Measurements from ENCODE around the gene USP36.

The USP36 gene

GRCh38 chr17:78774453-78774852, 66.2 kb downstream of the USP36 start:
- H4K20me1 ChIP-seq (ENCODE audit: low read depth, low read length), result no peaks in the 10 kb centered on the region; the same call in 1 of the 2 replicates
- H3K9ac ChIP-seq (ENCODE audit: low read length), result peak overlapping the region; percentile 26; the same call in 1 of the 2 replicates
- no peaks in the 10 kb centered on the region for H3K27me3 ChIP-seq (ENCODE audit: low read length)
- H3K79me2 ChIP-seq (ENCODE audit: insufficient read depth, low read length), result peaks cover 35% of the 10 kb centered on the region; the same call in 1 of the 2 replicates
- no peak overlapping the region for H2AFZ ChIP-seq (ENCODE audit: low read depth, low read length, severe bottlenecking)
- no peak overlapping the region for H3K27ac ChIP-seq (ENCODE audit: low read depth, low read length)
- no peak for TF ChIP-seq CTCF (IDR thresholded peaks at IDR 0.05; ENCODE audit: insufficient read depth, low read length, poor library complexity, severe bottlenecking)
- no peaks in the 10 kb centered on the region for H3K9me2 ChIP-seq (replicated peaks; ENCODE audit: insufficient read depth, low read length)
- H3K36me3 ChIP-seq (ENCODE audit: low read length), result no peaks in the 10 kb centered on the region
- peak overlapping the region; percentile 72 for H3K4me2 ChIP-seq (ENCODE audit: low read depth, low read length, poor library complexity, severe bottlenecking)
- peaks cover 6% of the 10 kb centered on the region for H3F3A ChIP-seq (ENCODE audit: insufficient read depth)
- no peaks in the 10 kb centered on the region for H3K9me3 ChIP-seq (ENCODE audit: insufficient read depth, low read length)
- no peak overlapping the region for H3K4me3 ChIP-seq (ENCODE audit: insufficient read depth, low read length, poor library complexity, severe bottlenecking)

GRCh38 chr17:78771758-78772382, 68.7 kb downstream of the USP36 start:
- Histone ChIP-seq H3K4me3 (ENCODE audit: insufficient read depth, low read length, poor library complexity, severe bottlenecking) (no peak overlapping the region), H3K9me3 (ENCODE audit: insufficient read depth, low read length) (no peaks in the 10 kb centered on the region), H3K79me2 (ENCODE audit: insufficient read depth, low read length) (peaks cover 40% of the 10 kb centered on the region), H4K20me1 (ENCODE audit: low read depth, low read length) (peaks cover 8% of the 10 kb centered on the region), H3K27me3 (ENCODE audit: low read length) (no peaks in the 10 kb centered on the region), H3K9ac (ENCODE audit: low read length) (no peak overlapping the region), H2AFZ (ENCODE audit: low read depth, low read length, severe bottlenecking) (no peak overlapping the region), H3K36me3 (ENCODE audit: low read length) (no peaks in the 10 kb centered on the region), H3K9me2 (replicated peaks; ENCODE audit: insufficient read depth, low read length) (no peaks in the 10 kb centered on the region), H3K27ac (ENCODE audit: low read depth, low read length) (no peak overlapping the region), H3K4me2 (ENCODE audit: low read depth, low read length, poor library complexity, severe bottlenecking) (no peak overlapping the region), H3F3A (ENCODE audit: insufficient read depth) (peaks cover 6% of the 10 kb centered on the region)
- no peak for TF ChIP-seq CTCF (IDR thresholded peaks at IDR 0.05; ENCODE audit: insufficient read depth, low read length, poor library complexity, severe bottlenecking)
- no peak for TF ChIP-seq EZH2phosphoT487 (conservative IDR thresholded peaks at IDR 0.05; ENCODE audit: low read length)

GRCh38 chr17:78769196-78769773, 71.3 kb downstream of the USP36 start:
- H3K4me2 ChIP-seq (ENCODE audit: low read depth, low read length, poor library complexity, severe bottlenecking), result no peak overlapping the region
- no peak overlapping the region for H3K27ac ChIP-seq (ENCODE audit: low read depth, low read length)
- peaks cover 23% of the 10 kb centered on the region for H4K20me1 ChIP-seq (ENCODE audit: low read depth, low read length)
- H2AFZ ChIP-seq (ENCODE audit: low read depth, low read length, severe bottlenecking), result no peak overlapping the region
- H3K9me3 ChIP-seq (ENCODE audit: insufficient read depth, low read length), result no peaks in the 10 kb centered on the region
- no peaks in the 10 kb centered on the region for H3K27me3 ChIP-seq (ENCODE audit: low read length)
- H3K79me2 ChIP-seq (ENCODE audit: insufficient read depth, low read length), result peaks cover 35% of the 10 kb centered on the region
- no peaks in the 10 kb centered on the region for H3K9me2 ChIP-seq (replicated peaks; ENCODE audit: insufficient read depth, low read length)
- TF ChIP-seq CTCF (IDR thresholded peaks at IDR 0.05; ENCODE audit: insufficient read depth, low read length, poor library complexity, severe bottlenecking), result no peak
- TF ChIP-seq EZH2phosphoT487 (conservative IDR thresholded peaks at IDR 0.05; ENCODE audit: low read length), result no peak
- H3K36me3 ChIP-seq (ENCODE audit: low read length), result no peaks in the 10 kb centered on the region
- H3K4me3 ChIP-seq (ENCODE audit: insufficient read depth, low read length, poor library complexity, severe bottlenecking), result no peak overlapping the region
- no peak overlapping the region for H3K9ac ChIP-seq (ENCODE audit: low read length)
- H3F3A ChIP-seq (ENCODE audit: insufficient read depth), result no peaks in the 10 kb centered on the region

Data from SU-DHL-6 (cell line).